Iris pigment epithelial cell (primary cell): Measurements from ENCODE around the gene ZNF763.
"Not testable (repeated sequence)": the region's sequence is repeated elsewhere in the genome, so short reads cannot be mapped to it uniquely, and the experiment has no call there.

Experiments used
- DNase-seq: peaks from one replicate; pipeline ENCODE4 v3.0.0-alpha.2; 2011; ENCODE audit warnings: low read depth

The ZNF763 gene

DNA sequence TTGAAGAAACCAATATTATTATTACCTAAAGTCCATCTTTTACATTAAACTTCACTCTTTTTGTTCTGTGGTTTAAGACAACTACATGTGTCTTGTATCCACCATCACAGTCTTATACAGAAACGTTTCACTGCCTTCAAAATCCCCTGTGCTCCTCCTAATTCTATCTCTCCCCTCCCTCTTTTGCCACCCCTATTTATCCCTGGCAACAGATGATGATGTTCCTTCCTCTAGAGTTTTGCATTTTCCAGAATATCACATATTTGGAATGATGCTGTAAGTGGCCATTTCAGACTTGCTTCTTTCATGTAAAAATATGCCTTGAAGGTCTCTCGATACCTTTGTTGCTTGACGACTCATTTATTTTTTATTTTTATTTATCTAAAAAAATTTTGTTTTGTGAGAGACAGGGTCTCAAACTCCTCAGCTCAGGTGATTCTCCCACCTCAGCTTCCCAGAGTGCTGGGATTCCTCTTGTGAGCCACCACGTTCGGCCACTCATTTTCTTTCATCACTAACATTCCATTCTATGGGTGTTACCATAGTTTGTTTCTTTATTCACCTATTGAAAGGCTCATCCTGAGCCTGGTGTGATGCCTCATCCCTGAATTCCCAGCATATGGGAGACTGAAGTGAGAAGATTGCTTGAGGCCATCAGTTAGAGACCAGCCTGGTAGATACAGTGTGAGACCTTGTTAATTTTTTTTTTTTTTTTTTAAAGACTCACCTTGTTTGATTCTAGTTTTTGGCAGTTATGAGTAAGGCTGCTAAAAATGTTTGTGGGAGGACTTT, 8.4 kb downstream of the ZNF763 start:
- no peak for DNase-seq

DNA sequence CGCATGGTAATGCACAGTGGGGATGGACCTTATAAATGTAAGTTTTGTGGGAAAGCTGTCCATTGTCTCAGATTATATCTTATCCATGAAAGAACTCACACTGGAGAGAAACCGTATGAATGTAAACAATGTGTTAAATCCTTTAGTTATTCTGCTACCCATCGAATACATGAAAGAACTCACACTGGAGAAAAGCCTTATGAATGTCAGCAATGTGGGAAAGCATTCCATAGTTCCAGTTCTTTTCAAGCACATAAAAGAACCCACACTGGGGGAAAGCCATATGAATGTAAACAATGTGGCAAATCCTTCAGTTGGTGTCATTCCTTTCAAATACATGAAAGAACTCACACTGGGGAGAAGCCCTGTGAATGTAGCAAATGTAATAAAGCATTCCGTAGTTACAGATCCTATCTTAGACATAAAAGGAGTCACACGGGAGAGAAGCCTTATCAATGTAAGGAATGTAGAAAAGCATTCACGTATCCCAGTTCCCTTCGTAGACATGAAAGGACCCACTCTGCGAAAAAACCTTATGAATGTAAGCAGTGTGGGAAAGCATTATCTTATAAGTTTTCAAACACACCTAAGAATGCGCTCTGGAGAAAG, 13.8 kb downstream of the ZNF763 start:
- no peak for DNase-seq

DNA sequence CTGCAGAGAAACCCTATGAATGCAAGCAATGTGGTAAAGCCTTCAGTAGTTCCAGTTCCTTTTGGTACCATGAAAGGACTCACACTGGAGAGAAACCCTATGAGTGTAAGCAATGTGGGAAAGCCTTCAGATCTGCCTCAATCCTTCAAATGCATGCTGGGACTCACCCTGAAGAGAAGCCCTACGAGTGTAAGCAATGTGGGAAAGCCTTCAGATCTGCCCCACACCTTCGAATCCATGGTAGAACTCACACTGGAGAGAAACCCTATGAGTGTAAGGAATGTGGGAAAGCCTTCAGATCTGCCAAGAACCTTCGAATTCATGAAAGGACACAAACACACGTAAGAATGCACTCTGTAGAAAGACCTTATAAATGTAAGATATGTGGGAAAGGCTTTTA, 14.7 kb downstream of the ZNF763 start:
- no peak for DNase-seq

DNA sequence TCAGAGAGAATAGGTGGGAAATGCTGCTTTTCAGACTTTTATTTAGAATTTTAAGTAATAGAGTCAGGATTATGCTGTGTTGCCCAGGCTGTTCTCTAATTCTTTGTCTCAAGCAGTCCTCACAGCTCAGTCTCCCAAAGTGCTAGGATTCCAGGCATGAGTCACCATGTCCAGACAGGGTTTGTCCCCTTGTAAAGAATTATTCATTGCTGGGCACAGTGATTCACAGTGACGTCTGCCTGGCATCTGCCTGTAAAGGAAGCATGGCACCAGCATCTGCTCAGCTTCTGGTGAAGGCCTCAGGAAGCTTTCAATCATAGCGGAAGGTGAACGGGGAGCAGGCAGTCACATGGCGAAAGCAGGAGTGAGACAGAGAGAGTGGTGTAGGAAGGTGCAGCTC, 17.7 kb downstream of the ZNF763 start:
- DNase-seq = no peak

DNA sequence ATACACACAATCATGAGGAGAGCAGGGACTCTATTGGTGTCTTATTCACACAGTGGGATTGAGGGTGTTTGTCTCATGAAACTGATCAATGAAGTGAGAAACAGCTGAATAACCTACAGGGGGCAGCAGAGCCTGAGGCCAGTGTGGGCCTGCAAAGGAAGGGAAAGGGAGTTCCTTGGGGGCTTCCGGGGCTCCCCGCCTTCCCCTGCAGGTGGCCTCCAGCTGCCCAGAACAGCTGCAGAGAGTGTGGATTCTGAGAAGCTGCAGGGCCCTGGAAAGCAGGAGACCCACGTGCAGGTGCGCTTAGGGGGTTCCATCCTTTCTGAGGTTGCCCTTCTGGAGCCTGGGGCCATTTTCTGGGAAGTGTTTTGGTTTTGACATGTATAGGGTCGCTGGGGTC, 20.1 kb downstream of the ZNF763 start:
- no peak for DNase-seq

DNA sequence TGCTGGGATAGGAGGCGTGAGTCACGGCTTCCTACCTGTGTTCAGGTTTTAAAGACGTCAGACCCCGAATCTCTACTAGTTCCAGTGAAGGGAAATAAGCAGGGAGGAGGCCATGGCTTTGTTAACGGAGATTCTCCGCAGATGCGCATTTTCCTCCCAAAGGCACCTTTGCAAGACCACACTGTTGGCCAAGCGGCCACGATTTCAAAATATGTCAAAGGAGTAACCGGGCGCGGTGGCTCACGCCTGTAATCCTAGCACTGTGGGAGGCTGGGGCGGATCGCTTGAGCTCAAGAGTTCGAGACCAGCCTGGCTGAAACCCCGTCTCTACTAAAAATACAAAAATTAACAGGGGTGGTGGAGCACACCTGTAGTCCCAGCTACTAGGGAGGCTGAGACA, 21.9 kb downstream of the ZNF763 start:
- no peak for DNase-seq

DNA sequence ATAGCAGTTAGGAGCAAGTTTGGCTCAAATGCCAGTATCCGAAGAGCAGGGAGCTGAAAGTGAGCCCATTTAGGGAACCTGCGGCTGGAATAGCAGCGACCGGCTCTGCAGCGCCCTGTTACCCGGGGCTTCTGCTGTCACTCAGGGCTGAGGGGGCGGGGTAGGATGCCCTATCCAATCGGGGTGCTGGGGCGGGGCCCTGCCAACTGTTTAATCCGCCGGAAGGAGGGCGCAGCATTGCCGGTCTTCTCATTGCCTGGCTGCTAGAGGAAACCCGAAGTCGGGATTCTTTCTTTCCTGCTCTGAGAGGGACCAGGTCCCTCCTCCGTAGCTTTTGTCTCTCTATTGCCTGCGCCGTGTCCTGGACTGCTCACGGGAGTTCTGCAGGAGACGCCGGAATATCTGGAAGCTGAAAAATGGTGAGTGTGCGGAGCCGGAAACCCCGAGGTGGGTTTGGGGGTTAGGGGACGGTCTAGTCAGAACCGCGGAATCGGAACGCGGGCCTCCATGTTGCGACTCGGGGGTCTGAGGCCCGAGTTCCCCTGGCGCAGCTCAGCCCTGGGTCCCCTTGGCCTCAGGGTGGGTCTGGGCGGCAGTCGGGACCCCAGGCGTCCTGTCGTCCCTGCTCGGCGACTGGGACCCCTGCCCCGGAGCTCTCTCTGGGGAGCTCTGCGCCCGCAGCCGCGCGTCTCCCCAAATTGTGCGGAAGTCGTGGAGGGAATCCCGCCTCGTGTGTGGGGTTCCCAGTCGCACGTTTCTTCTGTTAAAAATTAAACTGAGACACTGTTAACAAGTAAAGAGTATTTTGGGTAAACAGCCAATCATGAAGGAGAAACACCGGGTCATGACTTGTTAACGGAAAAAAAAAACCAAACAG, 22.8 kb downstream of the ZNF763 start:
- peak; percentile 96 for DNase-seq

DNA sequence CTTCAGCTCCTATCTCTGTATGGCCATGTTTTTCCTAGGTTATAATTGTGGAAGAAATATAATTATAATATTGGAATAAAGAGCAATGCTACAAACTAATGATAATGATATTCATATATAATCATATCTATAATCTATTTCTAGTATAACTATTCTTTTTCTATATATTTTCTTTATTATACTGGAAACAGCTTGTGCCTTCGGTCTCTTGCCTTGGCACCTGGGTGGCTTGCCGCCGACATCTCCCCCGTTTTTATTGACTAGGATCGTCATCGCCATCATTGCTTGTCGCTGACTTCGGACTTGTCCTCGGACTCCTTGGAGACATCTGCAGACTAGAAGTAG, 24.2 kb downstream of the ZNF763 start:
- no peak for DNase-seq

DNA sequence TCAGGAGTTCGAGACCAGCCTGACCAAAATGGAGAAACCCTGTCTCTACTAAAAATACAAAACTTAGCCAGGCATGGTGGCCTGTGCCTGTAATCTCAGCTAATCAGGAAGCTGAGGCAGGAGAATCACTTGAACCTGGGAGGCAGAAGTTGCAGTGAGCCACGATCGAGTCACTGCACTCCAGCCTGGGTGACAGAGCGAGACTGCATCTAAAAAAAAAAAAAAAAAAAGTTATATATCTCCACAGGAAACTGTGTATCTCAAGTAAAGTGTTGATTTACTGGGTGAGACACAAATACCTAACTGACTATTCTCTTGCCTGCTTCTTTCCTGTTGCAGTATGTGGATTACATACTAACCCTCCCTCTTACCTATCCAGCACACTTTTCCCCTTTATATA, 27.1 kb downstream of the ZNF763 start:
- DNase-seq = not testable (repeated sequence)

DNA sequence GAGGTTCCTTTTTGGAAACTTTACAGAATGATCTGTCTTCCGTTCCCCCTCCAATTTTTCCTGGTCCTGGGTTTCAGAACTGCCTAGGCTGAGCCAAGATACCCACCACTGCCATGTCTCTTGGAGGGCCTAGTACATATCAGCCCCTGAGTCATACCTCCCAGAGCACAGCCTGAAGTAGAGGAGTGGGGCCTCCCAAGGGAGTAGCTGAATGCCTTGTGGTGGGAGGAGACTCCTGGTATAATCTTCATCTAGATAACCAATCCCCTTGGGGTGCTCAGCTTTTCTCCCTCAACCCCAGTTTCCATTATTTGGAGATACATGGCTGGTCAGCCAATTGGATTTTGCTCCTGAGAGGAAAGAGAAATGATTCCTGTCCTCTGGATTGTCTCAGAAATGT, 30.3 kb downstream of the ZNF763 start:
- DNase-seq = peak; percentile 77

DNA sequence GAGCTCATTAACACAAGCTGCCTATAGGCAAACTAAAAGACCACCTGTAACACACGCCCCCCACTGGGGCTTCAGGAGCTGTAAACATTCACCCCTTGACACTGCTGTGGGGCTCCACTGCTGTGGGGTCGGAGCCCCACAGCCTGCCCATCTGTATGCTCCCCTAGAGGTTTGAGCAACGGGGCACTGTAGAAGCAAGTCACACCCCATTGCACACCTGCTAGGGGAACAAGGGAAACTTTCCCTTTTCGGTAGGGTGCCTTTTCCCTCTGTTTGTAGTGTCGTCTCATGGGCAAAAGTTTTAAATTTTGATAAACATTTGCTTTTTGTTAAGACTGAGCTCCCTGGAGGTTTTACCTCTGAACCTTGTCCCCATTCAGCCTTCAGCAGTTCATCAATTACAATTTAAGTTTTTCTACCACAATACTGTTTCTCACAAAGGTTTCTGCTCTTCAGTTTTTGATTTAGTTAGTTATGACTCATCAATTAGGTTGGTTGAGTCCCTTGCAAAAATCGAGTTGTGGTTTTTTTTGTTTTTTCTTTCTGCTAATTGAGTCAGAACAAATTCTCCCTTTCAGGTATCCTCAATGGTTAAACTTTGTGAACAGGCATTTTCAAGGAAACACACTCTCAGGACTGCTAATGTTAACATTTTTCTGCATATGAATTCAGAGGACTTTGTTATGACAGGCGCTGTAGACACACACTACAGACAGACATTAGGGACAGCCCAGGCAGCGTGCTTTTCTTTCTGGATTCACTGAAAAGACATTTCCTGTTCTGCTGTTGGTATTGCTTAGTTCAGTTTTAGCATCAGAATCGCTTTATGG, 35.5 kb downstream of the ZNF763 start:
- peak; percentile 28 for DNase-seq

DNA sequence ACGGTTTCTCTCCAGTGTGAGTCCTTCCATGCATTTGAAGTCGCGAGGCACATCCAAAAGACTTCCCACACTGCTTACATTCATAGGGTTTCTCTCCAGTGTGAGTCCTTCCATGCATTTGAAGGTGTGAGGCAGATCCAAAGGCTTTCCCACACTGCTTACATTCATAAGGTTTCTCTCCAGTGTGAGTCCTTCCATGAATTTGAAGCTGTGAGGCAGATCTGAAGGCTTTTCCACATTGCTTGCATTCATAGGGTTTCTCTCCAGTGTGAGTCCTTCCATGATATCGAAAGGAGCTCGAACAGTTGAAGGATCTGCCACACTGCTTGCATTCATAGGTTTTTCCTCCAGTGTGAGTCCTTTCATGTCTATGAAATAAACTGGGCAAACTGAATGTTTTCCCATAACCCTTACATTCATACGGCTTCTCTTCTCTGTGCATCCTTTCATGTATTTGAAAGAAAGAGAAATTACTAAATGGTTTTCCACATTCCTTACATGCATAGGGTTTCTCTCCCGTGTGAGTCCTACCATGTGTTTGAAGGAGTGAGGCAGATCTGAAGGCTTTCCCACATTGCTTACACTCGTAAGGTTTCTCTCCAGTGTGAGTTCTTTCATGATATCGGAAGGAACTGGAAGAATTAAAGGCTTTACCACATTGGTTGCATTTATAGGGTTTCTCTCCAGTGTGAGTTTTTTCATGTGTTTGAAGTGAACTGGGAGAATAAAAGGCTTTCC, 50.3 kb downstream of the ZNF763 start:
- DNase-seq = no peak

DNA sequence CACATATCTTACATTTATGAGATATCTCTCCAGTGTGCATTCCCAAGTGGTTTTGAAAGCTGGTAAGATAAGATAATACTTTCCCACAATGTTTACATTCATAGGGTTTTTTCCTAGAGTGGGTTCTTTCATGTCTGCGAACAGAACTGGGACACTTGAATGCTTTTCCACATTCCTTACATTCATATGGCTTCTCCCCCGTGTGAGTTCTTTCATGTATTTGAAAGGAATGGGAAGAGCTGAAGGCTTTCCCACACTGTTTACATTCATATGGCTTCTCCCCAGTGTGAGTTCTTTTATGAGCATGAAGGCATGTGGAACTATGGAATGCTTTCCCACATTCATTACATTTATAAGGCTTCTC, 50.9 kb downstream of the ZNF763 start:
- DNase-seq = no peak
